Left forelimb (tissue), 1 donor: ENCODE data around the gene EXOC4.

Experiments used
- DNase-seq: peaks from one replicate; pipeline ENCODE4 v3.0.0-alpha.2; 2018; ENCODE audit warnings: low spot score

The EXOC4 gene

DNA sequence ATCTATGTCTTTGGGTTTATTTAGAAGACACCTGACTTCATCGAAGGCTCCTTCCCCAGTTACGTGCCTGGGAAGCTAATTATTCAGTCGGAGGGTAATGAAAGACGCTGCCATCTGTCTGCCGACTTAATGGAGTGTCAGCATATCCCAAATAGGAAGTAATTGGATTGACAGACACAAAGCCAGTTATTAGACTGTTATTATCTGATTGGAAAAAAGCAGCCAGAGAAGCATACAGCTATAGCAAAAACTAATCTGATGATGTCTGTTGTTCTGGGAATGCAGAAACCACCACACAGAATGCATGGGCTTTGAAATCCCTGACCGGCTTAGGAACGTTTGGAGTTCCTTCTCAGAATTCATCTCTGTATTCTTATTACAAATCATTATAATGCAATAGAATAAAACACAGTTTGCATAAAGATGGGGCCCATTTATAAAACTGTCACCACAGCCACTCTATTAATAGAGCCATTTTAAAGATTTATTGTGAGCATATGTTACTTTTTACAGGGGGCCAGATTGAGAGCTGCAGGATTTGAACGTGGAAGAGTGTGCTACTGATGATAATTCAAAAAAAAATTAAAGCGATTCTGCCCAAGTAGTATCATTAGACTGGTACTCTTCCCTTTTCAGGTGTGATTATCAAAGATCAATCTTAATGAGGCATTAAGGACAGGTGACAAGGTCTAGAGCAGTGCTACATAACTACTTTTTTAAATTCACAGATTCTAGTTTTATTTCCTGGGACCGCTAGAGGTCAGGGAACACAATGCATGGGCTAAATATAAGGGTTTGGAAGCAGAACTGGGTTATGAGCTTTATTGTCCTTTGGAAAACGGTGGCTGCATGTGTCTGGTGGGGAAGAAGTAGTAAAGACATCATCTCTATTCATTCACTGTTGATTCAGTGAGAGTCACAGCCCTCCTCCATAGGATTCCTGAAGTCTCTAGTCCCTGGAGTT, 544.2 kb downstream of the EXOC4 start:
- no peak for DNase-seq

DNA sequence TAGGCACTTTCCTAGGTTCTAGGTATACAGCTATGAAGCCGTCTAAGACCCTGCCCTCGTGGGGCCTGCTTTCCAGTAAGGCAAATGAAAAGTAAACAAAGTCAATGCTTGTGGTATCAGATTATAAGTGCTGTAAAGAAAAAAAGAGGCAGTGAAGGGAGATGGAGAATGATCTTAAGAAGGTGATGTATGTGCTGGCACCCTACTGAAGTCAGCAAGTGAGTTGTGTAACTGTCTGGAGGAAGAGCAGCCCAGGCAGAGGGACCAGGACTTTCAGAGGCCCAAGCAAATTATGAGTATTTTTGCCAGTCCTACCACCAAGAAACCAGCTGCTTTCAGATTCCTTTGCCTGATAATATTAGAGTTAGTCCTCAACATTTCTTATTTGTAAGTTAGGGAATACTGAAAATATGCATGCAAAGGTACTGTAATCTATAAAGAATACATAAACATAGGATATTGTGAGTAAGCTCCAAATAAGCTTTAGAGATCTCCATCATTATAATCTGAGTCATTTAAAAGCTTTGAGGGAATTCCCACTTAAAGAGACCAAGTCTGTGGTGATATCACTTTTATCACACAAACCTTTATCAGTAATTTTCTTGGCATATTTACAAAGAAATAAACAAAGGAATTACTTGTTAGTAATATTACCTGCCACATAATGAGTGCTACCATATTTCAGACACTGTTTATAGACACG, 545.1 kb downstream of the EXOC4 start:
- no peak for DNase-seq

DNA sequence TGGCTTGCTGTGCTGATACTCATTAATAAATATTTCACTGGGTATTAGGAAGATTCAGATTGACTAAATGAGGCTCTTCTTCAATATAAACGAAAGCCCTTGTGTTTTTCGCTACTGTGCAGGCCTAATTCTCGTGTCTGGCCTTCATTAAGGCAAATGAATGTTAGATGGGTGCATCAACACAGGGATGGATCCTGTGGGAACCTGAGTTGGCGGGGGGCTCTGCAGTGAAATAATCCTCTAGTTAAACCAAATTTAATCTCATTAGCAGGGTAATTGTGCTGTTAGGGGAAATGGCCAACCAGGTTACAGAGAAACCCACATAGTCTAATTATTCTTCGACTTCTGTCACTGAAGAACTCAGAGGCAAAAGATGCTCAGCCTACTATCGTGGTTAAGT, 548.5 kb downstream of the EXOC4 start:
- DNase-seq: no peak

DNA sequence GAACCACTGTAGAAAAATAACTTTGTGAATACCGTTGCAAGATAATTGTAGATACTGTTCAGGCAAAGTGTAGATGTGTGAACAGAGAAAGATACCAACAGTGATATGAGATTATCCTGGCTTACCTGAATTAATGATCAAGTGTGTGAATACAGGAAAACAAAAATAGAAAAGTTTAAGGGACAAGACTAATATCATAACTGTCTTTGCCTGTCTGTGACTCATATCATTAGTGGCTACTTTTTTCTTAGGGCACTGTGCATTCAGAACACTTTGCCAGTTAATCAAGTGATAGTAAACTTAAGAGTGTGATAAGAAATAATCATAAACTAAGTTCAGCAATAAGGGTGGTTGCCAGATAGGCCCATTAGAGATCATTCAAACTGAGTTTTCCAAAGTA, 551.2 kb downstream of the EXOC4 start:
- no peak for DNase-seq

DNA sequence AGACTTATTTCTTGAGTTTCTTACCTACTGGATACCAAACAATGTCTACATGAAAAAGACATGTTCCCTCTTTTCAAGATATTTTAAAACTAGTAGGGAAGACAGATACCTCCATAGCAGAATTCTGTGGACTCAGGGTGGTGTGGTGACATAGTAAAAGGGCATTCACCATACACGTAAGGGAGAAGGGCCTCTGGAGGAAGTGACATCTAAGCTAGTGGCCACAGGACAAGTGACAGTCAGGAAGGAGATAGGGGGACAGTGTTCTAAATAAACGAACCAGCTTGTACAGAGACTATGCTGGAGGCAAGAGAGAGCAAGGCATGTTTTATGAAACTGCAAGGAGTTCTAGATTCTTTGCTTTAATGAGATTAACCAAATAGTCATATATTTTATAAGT, 552.5 kb downstream of the EXOC4 start:
- no peak for DNase-seq

DNA sequence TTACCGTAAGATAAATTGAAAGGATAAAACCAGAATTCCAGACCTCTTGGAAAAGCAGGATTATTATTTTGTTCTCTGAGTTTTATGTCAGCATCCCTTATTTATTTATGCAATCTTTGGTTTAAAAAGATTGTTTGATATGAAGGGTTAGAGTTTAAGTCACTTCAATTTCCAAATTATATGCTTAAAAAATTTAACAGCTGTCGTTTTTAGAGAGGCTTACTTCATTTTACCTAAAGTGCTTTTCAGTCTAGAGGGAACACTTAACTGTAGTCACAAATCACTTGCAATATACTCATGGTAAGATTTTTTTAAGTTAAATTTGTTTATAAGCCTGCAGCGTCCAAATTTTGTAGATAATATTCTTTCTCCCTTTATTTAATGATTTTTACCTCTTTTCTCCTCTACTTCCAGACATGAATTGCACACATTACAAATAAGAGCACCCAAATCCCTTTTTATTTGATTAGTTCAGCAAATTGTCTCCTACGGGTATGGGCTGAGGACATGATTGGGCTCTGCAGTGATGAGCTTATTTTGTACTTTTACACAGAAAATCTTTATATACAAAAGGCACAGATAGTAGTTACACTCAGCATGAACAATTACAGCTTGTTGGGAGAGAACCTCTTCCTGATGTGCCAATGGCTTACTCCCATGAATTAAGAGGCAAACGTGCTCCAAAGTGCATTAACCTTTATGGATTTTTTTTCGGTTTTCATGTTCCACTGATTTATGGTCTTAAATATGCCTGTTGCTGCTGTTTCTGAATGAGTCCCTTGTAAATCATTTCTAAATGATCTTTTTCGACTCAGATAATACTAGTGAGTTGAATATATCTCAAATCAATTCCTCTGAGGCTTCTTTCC, 555.0 kb downstream of the EXOC4 start:
- no peak for DNase-seq

DNA sequence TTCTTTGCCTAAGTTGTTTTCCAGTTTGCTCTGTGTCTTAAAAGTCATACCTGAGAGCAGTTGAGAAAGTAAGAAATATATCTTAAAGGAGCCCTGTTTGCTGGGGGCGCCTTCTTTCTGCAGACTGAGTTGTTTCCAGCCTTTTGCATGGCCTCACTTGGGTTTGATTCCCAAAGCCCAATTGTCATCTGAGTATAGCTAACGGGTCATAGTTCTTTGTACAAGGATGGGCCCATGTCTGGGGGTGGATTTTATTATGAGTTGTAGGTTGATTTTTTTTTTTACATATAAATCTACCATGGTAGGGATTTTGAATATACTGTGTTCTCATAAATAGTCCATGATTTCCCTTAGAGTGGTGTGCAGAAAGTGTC, 555.6 kb downstream of the EXOC4 start:
- DNase-seq: no peak

DNA sequence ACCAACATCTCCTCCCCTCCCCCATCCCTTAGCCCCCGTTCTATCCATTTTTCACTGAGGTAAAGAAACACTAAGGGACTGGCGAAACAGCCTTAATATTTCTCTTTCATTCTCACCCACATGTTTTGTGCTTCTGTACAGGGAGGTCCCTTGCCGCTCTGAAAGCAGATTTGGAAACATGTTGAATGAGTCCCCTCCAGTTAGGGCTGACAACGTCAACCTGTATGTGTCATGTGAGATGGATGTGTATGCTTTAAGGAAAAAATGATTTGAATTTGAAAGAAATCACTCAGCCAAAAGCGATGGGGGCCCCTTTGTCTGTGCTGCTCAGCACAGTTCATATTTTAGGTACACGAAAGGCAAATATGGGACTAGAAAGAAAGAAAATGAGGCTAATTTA, 560.0 kb downstream of the EXOC4 start:
- DNase-seq: no peak

DNA sequence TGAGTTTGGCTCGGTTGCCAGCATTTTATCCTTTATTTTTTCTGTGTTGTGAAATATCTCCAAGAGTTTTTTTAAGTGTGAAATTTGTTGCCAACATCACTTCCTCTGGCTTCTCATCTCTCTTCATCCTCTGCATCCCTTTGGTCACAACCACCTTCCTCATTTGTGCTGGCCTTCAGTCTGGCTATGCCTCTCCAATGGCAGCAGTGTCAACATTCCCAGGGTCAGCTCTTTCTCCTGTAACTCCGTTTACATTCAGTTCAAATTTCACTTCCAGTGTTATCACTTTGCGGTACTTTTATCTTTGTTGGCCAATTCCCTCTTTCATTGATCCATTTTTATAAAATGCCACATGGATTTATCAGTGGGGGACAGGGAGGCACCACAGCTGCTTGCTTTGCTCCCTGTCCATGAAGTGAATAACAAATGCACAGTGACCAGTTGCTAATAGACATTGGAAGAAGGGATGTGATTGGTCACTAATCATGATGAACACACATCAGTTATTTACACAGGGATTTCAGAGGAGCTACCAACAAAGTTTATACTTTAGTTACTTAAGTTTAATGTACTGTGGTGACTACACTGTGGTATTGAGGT, 562.8 kb downstream of the EXOC4 start:
- DNase-seq: no peak

DNA sequence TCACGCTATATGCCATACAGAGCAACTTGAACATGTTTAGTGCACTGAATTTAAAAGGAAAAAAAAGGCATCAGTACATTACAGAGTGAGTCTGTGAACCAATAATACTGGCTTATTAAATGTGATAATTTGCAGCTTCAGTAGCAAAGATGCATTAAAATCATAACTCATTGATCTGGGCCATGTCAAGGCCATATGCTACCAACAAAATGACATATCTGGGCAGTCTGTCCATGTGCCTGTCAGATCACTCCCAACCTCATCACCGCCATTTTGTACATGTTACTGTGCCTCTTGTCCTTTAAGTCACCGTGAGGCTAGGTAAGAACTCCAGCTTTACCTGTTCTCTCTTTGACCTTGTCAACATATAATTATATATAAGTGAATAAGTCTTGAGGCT, 566.8 kb downstream of the EXOC4 start:
- no peak for DNase-seq

DNA sequence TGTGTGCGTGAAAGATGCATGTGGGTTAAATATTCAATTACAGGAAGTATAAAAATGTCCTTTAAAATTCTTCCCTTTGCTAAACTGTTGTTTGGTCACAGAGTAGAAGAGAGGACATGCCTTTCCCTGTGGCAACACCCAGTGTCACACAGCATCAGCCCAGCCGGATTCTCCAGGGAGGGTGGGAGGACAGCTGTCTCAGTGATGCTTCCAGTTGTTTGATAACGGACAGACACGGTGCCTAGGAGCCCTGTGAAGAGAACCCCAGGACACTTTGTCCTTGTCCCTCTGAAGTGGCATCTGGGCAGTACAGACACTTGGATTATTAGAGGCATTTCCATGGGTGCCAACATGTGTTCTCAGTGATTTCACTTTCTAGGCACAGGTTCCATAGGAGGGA, 567.7 kb downstream of the EXOC4 start:
- no peak for DNase-seq

DNA sequence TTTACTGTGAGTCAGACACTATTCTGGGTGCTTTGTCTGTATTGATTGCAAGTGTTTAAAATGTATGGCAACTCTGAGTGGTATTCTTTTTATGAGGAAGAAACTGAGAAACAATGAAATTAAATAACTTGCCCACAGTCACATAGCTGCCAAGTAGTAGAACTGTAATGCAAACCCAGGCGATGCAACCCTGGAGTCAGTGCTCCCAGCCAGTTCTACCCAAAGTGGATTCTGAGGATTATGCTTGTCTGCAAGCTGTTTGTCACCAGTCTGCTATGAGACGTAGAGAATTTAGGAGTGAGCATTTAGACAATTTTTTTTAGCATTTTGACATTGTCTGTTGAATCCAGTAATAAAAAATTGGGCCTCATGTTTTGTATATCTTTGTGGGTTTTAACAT, 568.3 kb downstream of the EXOC4 start:
- no peak for DNase-seq

DNA sequence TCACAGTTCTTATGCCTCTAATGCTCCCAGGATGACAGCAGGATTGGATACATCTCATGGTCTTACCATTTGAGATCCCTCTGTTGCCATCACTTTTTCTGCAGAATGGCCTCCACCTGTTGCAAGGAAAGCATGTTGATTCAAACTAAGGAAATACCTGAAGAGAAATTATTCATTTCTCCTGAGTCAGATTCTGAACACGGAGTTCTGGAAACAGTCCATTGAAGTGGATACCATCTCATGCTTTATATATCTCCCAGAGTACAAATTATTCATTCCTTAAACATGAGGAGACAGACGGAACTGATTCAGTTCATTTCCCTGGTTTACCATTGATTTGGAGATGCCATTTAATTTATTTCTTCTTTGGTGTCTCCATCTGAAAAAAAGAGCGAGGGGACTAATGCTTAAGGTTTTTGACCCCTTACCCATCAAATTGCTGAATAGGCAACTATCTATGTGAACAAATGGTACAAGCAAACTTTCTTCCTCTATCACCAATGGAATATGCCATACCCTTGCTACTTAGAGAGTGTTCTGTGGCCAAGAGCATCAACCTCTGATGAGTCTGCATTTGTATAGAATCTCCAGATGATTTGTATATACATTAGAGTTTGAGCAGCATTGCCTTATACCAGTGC, 569.2 kb downstream of the EXOC4 start:
- no peak for DNase-seq

DNA sequence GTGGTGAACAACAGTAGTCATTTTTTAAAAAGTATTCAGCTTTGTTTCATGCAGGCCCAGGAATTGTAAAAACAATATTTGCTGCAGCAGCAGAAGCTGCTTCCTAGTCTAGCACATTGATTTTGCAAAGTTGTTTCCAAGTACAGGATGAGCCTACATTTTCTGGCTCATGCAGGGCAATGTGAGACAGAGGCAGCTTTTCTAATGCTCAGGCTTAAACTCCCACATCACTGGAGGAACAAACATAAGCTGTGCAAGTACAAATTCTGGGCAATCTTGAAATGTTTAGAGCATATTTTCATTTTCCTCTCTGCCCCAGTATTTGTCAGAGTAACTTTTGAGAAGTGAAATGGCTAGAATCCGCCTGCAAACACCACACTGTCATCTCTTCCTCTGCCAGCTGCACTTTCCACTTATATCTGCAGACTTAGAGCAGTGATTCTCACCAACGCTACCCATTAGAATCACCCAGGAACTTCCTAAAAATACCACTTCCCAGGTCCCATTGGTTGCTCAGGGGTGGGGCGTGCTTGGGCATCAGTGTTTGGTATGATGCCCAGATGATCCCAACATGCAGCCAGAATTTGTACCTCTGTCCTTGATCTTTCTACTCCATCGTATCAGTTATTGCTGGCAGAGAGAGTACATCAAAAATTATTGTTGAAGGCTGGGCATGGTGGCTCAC, 570.1 kb downstream of the EXOC4 start:
- no peak for DNase-seq

DNA sequence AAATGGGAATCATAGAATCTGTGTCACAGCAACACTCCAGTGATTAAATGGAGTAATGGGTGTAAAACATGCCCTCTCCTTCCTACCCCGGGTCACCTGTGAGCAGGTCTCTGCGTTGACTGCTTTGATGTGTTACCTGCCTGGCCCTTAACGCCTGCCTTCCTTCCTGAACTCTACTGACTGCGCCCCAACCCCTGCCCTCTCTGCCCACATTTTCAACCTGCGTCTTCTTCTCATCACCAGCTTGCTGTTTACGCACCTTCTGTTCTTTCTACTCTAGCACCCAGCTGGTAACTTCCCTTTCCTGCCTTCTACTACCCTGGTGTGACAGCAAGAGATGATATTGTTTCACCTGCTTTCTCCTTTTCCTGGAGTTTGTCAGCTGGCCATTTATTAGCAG, 571.3 kb downstream of the EXOC4 start:
- no peak for DNase-seq

DNA sequence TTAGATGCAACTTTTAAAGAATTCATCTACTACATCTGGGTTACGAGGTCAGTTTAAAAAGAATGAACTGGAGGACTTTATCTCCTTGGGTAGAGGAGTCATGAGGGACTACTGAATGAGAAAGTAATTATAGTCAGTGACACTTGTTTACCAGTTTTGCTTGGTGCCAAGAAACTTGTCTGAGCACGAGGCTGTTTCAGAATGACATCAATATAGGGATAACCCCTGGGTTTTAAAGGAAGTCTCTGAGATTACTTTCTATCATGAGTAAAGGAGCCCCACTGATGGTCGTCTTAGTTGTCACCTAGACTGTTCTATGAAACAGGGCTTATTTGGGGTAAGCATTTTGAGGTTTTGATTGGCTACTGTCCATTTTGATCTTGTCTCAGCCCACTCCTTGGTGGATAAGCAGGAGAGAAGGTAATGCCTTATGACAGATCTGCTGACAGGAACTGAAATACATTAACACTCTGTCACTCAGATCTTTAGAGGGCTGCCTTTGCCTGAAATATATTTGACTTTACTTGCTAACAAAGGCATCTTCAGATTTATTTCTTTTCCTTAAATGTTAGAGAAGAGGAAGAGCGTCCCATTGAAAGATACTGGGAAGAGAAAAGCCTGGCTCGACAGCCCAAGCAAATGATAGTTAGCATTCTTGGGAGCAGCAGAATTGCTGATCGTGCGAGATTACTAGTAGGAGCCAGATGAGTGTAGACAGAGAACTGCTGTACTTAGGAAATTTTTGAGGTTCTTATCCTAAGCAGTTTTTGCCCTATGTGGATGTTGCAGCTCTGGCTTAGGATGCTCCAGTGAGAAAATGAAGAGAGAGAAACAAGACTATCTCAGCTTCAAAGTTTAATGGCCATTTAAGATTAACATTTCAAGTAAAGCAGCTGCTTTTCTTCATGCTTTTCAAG, 575.1 kb downstream of the EXOC4 start:
- DNase-seq: no peak

DNA sequence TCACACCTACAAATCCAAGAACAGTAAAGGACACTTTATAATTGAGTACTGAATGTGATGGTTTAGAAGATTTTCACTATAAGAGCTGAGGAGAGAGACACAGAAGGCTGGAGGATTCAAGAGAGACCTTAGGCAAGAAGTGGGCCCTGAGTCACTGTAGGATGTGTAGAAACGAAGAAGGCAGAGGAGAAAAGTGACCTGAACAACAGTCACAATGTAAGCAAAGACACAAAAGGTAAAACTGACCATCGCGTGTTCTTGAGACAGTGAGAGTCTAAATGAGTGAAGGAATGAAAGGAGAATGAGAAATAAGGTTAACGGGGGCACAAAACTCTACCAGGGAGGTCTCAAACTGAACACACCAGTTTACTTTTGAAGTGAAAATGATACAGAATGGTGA, 576.0 kb downstream of the EXOC4 start:
- DNase-seq: no peak

DNA sequence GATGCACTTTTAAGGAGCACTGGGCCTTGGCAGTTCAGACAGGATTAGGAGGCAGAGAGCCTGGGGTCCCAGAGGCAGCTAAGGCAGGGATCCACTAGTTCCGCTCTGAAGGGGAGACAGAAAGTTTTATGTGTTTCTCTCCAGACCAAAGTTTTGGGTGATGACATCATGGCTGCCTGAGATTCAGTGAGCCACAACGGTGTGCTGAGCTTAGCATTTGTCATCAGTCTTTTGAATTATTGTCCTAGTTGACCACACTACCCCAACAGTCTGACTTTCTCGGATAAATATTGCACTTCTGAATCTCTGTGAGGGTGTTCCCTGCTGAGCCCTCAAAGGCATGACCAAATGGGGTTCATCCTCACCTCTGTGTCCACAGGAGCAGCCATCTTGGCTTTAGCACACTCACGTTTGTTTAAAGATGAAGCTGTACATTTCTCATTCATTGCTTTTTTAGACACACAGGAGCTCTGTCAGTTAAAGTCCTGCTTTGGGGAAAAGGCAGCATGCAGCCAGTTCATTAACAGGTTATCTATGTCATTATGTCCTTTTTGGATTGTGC, 576.5 kb downstream of the EXOC4 start:
- DNase-seq: no peak

DNA sequence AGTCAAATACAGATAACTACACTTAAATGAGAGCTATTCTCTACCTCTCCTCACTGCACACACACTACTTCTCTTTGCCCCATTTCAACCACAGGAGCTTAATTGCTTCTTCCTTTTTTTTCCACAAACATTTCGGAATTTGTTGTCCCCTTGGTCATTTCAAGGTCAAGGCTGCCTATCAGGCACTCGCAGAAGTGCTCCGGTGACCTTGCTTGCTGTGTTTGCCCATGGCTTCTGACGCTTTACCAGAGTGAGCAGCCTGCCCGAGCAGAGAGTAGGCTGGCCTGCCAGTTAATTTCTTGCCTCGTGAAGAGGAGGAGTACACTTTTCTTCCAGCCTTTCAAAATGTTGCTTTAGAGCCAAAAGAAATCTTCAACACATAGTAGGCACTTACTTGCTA, 577.2 kb downstream of the EXOC4 start:
- DNase-seq: no peak

DNA sequence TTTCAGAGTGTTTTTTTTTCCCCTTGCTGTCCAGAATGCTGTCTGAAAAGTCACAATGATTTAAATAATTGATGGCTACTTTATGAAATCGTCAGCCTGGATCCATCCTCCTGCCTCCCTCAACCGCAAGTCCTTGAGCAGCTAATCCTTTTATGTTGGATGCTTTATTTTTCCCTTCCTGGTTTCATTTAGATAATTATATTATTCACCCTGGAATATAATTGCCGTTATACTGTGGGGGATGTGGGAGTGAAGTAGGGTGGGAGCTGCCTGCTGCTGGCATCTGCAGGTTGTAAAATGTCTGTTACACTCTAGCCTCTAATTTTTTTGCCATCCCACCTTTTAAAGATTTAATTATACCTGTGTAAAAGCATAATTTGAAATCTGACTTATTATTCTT, 583.8 kb downstream of the EXOC4 start:
- no peak for DNase-seq
